ENCODE data around the gene PDE4D. TPM values are rescaled to one million over a fixed set of nuclear protein-coding genes. Genes with fewer than 3 reads are reported as not detected.
"Not testable (repeated sequence)": the region's sequence is repeated elsewhere in the genome, so short reads cannot be mapped to it uniquely, and the experiment has no call there.

The PDE4D gene
- total RNA-seq, 1 donor from 2014 or later = 30.2 TPM

DNA sequence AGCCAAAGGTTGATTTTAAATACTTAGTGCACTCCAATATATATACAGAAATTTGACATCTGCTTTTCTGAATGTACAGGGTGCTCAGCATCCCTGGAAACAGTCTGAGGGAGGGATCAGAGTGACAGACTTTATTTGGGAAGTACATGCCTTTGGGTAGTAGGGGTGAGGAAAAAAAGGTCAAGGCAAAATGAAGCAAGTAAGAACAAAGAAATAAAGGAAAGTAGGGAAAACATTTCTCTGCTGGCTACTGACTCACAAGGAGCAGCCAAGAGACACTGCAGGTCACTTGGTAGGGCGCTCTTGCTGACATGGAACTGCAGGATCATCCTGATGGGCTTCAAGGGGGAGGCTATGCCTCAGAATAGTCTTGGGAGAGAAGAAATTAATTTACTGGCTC, 929.7 kb downstream of the PDE4D start:
- DNase-seq (no peak), ATAC-seq (ENCODE audit: poor library complexity) (no peak)
- intact Hi-C loops (cut with DNase I) = no loop called here

DNA sequence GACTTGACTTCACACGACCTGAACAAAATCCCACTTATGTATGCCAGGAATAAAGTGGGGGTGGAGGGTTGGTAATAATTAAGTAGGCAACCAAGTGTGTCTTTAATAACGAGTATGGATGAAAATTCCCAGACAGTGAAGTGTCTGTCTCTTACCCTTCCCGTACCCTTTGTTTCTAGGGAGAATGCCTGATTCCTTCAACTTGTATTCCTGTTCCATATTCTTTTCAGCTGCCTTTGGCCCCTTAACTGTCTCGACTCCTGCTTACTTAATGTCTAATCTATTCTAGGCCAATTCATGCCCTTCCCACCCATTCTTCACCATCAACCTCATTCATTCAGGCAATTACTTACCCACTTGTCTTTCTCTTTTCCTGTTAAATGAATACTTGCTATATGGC, 930.2 kb downstream of the PDE4D start:
- intact Hi-C loops (cut with DNase I) = no loop called here
- no peak for DNase-seq
- ATAC-seq (ENCODE audit: poor library complexity) = no peak

DNA sequence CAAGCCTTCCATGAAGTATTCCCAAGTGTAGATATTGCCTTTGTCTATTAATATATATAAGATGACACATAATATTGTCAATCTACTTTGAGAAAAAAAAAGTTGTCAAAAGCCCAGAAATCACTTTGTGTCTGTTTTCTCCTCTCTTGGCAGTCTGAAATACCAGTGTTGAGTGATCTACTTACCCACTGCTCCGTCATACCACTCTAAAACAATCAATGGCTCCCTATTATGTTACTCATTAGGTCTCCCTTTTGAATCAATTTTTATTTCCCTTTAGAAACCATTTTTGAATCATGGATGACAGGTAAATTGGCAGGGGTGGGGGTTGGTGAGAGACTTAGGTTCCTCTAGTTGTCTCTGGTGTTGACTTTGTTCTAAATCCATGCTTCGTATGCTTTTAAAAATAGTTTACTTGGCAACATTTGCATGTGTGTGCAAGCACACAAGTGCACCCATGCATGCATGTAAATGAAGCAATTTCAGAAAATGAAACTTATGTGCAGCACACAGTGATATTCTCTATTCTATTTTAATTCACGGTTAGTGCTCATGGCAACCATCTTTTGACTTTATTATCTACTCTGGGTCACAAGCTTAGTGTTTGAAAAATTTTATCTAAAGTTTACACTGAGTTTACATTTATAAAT, 931.8 kb downstream of the PDE4D start:
- intact Hi-C loops (cut with DNase I) = no loop called here
- no peak for ATAC-seq (ENCODE audit: poor library complexity)
- no peak for DNase-seq

GRCh38 chr5:58958701-58959100, 934.8 kb downstream of the PDE4D start:
- no peak for DNase-seq
- intact Hi-C loops (cut with DNase I) = no loop called here
- ATAC-seq (ENCODE audit: poor library complexity) = no peak

- DNase-seq; intact Hi-C loops (cut with DNase I): not testable (repeated sequence)
Measured at GRCh38 chr5:58953218-58953617, 940.3 kb downstream of the PDE4D start.

DNA sequence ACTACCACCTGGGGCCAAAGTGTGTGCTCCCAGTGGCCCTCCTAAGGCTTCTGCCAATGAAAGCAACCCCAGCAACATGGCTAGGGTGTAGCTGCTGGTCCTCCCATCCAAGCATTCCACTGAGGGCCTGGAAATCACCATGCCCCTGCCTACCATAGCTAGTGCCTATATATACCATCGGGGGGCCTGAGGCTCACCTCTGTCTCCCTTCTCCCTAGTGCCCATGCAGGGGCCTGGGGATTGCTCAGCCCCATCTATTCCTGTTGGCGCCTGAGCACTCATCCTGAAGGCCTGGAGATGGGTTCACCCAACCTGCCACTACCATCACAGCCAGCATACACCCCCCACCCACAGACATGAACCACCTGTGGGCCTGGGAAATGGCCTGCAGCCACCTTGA, 943.3 kb downstream of the PDE4D start:
- ATAC-seq (ENCODE audit: poor library complexity) = no peak
- DNase-seq = no peak
- intact Hi-C loops (cut with DNase I) = no loop called here

More at GRCh38 chr5:58953218-58953617, 940.3 kb downstream of the PDE4D start:
- not testable (repeated sequence) for ATAC-seq (ENCODE audit: poor library complexity)

DNA sequence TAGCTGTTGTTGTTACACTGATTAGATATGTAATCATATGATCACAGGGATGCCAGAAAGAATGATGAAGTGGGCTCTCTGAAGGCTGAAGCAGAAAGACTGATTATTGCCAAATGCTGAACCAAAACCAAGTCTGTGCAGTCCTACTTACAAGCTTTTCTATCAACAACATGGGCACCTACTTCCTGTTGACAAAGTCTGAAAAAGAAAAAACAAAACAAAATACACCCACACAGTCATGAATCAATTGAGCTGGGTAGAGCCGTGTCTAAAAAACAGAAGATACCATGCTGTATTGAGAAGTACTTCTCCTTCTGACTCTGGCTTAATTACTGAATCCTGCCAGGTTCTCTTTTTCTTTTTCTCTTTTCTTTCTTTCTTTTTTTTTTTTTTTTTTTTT, 947.3 kb downstream of the PDE4D start:
- intact Hi-C loops (cut with DNase I) = no loop called here
- DNase-seq = no peak
- no peak for ATAC-seq (ENCODE audit: poor library complexity)

- no peak for DNase-seq
Measured at GRCh38 chr5:58944221-58944620, 949.3 kb downstream of the PDE4D start.

DNA sequence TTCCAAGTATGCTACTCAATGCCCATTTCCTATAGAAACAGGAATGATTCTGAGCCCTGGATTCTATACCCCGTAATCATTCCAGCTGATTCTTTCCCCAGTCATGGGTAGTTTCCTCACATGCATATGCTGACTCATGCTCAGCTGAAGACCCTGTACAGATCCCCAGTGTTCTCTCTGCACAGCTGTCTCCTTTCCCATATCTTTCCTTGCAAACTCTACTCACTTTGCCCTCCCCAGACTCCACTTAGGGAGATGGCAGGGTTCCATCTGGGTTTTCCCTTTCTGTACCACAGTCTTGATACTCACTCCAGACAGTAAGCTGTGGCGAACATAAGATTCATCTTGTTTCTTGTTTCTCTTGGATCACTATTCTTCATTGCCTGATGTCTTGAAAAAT, 953.1 kb downstream of the PDE4D start:
- intact Hi-C loops (cut with DNase I) = no loop called here
- ATAC-seq (ENCODE audit: poor library complexity) = peak; percentile 36

More at GRCh38 chr5:58944221-58944620, 949.3 kb downstream of the PDE4D start:
- intact Hi-C loops (cut with DNase I) = no loop called here
- ATAC-seq (ENCODE audit: poor library complexity) = no peak

DNA sequence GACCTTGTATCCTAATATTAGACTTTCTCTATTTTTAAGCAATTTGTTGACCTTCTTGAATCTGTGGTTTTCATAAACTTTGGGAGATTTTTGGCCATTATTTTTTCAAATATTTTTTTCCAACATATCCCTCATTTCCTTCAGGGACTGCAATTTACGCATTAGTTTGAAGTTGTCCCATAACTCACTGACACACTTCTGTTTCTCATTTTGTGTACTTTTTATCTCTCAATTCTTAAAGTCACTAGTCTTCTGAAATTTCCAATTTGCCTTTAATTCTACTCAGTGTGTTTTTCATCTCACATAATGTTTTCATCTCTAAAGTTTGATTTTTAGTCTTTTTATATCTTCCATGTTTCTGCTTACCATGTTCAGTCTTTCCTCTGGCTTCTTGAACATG, 953.9 kb downstream of the PDE4D start:
- ATAC-seq (ENCODE audit: poor library complexity) (no peak), DNase-seq (no peak)
- intact Hi-C loops (cut with DNase I) = no loop called here

More for the DNA sequence above, 953.1 kb downstream of the PDE4D start:
- no peak for DNase-seq

- no peak for ATAC-seq (ENCODE audit: poor library complexity)
- no peak for DNase-seq
- intact Hi-C loops (cut with DNase I) = no loop called here
Measured at GRCh38 chr5:58938563-58939424, 954.7 kb downstream of the PDE4D start.

GRCh38 chr5:58937031-58937681, 956.4 kb downstream of the PDE4D start:
- no peak for ATAC-seq (ENCODE audit: poor library complexity)
- intact Hi-C loops (cut with DNase I) = no loop called here
- DNase-seq = no peak

DNA sequence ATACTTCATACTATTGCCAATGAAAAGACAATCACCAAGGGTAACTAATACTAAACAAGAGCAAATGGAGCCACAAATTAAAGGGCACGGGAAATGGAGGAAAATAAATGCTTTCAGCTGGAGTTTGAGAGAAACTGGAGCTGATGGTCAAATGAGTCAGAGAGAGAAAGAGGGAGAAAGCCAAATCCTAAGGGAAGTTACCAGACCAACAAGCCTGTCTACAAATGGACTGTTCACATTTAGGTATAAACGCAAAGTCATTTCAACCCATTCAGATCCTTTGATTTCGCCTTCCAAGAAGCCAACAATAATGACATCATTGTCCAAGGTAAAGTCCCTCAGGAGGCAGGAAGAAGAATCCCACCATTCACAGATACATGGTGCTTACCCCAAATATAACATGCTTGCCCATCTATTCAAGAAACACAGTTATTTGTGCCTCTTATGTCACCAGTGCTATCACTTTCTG, 958.9 kb downstream of the PDE4D start:
- no peak for DNase-seq
- no peak for ATAC-seq (ENCODE audit: poor library complexity)

DNA sequence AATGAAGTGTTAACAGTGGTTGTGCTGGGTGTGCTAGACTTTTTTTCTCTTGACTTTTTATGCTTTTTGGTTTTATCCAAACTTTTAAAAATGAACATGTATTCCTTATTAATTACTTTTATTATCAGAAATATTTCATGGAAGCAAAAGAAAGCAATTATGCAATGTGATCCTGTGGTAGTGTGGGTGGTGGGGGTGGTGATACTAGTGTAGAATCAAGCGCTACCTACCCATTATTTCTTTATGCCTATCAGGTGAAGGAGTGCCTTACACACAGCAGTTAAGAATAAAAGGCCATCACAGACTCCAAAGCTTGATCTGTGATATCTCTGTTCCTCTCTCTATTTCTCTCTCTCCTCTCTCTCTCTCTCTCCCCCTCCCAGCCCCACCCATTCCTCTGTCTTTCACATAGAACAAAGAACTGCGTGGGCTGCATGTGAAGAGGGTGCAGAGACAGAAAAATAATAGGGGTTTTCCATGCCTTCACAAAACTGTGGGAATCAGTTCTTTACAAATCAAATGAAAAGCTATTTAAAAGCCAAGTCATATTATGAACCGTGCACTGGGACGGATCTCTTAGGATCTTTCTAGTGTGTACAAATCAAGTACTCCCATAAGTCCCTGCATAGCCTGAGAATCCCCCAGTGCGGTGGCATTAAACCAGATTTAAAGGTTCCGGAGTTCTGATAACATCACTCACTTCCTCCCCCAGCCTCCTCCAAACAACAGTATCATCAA, 959.5 kb downstream of the PDE4D start:
- intact Hi-C loops (cut with DNase I) = no loop called here
- no peak for DNase-seq
- ATAC-seq (ENCODE audit: poor library complexity) = no peak

More for the DNA sequence above, 958.9 kb downstream of the PDE4D start:
- intact Hi-C loops (cut with DNase I) = no loop called here

DNA sequence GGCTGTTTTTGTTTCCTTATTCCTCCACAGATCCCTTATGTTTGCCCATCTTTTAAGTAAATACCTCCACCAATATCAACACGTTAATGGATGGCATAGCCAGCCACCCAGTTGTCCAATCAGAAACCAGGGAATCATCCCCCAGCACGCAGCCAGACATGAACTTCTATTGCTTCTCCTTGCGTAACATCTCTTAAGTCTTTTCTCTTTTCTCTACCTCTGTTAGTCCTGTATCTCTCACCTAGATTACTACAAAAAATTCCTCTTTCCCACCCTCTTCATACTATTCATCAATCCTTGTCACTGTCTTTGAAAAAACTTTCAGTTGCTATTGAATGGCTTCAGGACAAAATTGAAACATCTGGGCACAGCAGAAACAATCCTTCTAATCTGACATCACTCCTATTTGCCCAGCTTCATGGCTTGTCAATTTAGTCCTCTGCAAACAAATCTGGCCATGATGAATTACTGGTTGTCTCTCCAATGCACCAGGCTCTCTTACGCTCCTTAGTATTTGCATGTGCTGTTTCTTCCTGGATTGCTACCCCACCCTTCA, 961.4 kb downstream of the PDE4D start:
- DNase-seq = no peak
- intact Hi-C loops (cut with DNase I) = no loop called here
- no peak for ATAC-seq (ENCODE audit: poor library complexity)

DNA sequence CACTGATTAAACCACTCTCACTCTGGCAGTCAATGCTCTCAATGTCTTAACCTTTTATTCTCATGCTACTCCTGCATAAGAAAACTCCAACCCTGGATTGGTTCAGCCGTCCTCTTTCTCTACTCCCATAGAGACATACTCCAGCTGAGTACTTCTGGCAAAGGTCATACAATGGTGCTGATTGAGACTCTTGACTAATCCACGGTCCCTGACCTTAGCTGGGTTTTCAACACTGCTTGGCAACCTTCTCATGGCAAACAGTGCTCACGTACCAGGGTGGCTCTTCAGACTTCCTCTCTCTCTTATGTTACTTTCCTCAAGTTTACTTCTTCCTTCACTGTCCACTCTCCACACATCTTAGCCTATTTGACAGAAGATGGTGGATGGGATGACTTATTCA, 963.0 kb downstream of the PDE4D start:
- no peak for ATAC-seq (ENCODE audit: poor library complexity)
- DNase-seq = no peak
- intact Hi-C loops (cut with DNase I) = no loop called here

DNA sequence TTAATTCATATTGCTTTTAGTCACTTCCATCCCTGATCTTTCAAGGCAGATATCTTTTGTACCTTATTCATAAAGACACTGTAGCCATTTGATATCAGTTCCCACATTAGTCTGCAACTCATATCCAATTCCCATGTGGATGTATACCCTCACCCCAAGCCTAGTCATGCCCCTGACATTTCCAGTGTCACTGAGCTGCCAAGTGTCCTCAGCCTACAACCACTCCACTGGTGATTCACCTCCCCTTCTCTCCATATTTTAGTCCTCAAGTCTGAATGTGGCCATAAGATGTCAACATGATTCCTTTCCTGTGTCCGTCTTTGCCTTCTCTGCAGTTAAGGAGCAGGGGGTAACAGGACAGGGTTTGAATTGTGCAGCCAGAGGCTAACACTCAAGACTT, 963.8 kb downstream of the PDE4D start:
- intact Hi-C loops (cut with DNase I) = no loop called here
- ATAC-seq (ENCODE audit: poor library complexity) = no peak
- no peak for DNase-seq

DNA sequence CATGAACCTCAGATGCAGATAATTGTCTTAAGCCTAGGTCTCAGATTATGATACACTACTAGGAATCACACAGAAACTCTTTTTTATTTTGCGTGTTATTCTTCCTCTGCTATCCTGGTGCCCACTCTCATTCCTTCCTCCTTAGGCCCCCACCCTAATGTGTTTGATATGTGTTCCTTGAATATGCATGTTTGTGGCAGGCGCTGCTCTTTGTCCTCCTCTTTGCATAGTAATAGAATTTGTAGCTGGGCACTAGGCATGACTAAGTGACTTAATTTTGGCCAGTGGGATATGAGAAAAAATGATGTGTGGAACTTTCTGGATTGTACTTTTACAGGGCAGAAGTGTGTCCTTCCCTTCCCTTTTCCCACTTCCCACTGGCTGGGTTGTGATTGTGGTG, 965.6 kb downstream of the PDE4D start:
- ATAC-seq (ENCODE audit: poor library complexity) (no peak), DNase-seq (no peak)
- intact Hi-C loops (cut with DNase I) = no loop called here

GRCh38 chr5:58927181-58927580, 966.3 kb downstream of the PDE4D start:
- no peak for DNase-seq
- intact Hi-C loops (cut with DNase I) = no loop called here
- ATAC-seq (ENCODE audit: poor library complexity) = no peak

All from Right ventricle myocardium superior (tissue), 1 donor.